Right ventricle myocardium superior (tissue), 1 donor: ENCODE results near the gene DNAJC7. TPM values are rescaled to one million over a fixed set of nuclear protein-coding genes. Genes with fewer than 3 reads are reported as not detected.

Experiments used
- ATAC-seq: fragments of 200-7000 bp; cut with Tn5 transposase; one replicate; pipeline ENCODE4 v1.9.1; 2020; ENCODE audit warnings: mild to moderate bottlenecking; ENCODE audit not compliant: poor library complexity
- DNase-seq: peaks from one replicate; pipeline ENCODE4 v3.0.0-alpha.2; 2020
- intact Hi-C: fragments of 100-400 bp; cut with DNase I; formaldehyde crosslinking; loops from one replicate; pipeline ENCODE4 v1.11.2; 2022
- total RNA-seq: library from RNA; stranded (reverse); fragmentation: NEBNext Ultra II Directional; extraction: Animal tissue kit (Norgen Biotek cat#: 25700); gene quantifications from one replicate; pipeline ENCODE4 v1.2.1, GENCODE V29; 2021
- donor health status: DM: no; HTN: yes; CAD: no; lungs with severe emphysema.

The DNAJC7 gene
- total RNA-seq, 1 donor from 2014 or later = 81.2 TPM

- DNase-seq (no peak), ATAC-seq (no peak)
- intact Hi-C loops = no loop called here
Measured at GRCh38 chr17:41989702-41990419, 27.4 kb downstream of the DNAJC7 start.

- no peak for ATAC-seq
- DNase-seq = no peak
Measured at GRCh38 chr17:41988418-41988817, 28.8 kb downstream of the DNAJC7 start.

DNA sequence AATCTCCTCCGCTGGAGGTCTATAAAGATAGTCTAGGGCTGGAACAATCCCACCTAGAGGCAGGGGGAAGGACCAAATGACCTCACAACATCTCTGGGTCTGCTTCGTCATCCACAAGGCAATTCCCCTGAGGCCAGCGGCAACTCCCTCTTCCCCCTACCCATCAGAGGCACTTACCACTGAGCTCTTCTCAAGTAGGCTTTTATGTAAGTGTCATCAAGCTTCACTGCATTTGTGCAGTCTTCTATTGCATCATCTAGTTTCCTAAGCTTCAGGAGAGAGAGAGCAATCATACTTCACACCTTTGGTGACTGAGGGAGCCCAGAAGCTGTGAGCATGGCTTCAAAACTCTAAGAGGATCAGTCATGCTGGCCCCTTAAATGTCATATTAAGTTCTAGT is 29.6 kb downstream of the DNAJC7 start:
- ATAC-seq = no peak
- no peak for DNase-seq
- intact Hi-C loops = no loop called here

More at GRCh38 chr17:41988418-41988817, 28.8 kb downstream of the DNAJC7 start:
- intact Hi-C loops = no loop called here

GRCh38 chr17:41986634-41987033 is 30.6 kb downstream of the DNAJC7 start:
- ATAC-seq = no peak
- intact Hi-C loops = no loop called here
- DNase-seq = no peak

- DNase-seq (no peak), ATAC-seq (no peak)
Measured at GRCh38 chr17:41985919-41986318, 31.3 kb downstream of the DNAJC7 start.

GRCh38 chr17:41984454-41984853 is 32.8 kb downstream of the DNAJC7 start:
- no peak for ATAC-seq
- intact Hi-C loops = no loop called here
- no peak for DNase-seq

More at GRCh38 chr17:41985919-41986318, 31.3 kb downstream of the DNAJC7 start:
- intact Hi-C loops = no loop called here

DNA sequence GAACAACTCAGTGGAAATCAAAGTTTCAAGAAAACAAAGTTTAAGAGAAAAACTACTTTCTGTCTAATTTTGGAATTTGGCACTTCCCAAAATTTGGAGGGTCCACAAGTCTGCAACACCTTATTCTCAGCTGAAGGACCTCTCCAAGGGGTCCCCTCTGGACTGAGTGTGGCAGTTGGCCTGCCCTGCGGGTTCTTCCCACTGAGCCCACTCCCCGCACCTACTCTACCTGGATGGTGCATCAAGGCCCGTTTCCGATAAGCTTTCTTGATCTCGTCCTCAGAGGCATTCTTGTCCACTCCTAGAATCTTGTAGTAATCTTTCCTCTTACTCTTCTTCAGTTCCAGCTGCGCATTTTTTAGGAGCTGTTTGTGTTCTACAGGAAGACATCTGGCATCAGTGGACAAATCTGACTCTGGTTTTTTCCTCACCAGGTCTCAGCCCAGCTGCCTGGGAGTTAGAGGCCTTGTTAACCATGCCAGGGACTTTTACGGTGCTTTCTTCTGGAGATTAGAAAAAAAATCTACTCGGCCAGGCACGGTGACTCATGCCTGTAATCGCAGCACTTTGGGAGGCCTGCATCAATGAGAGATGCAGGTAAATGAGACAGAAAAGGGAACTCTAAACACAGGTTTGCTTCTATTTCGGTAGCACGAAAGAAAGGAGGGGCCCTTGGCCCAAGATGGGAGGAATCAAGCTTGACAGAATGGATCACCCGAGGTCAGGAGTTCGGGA is 35.0 kb downstream of the DNAJC7 start:
- ATAC-seq = no peak

DNA sequence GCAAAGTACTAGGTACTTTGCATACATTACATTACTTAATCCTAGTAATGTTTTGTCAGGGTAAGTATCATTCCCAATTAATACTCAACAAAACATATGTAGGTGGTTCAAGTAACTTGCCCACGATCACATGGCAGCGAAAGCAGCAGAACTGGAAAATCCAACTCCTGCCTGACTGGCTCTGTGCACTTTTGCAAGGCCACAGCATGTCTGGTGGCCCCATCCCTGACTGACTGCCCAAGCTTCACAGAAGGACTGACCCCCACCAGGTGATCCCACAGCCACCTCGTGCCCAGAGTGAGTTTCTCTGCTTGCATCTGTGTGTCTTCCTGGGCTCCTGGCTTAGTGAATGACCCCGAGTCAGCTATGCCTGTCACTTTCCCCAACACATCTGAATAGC is 39.2 kb downstream of the DNAJC7 start:
- no peak for ATAC-seq
- intact Hi-C loops = no loop called here
- DNase-seq = no peak

More for the DNA sequence above, 35.0 kb downstream of the DNAJC7 start:
- no peak for DNase-seq
- intact Hi-C loops = no loop called here

DNA sequence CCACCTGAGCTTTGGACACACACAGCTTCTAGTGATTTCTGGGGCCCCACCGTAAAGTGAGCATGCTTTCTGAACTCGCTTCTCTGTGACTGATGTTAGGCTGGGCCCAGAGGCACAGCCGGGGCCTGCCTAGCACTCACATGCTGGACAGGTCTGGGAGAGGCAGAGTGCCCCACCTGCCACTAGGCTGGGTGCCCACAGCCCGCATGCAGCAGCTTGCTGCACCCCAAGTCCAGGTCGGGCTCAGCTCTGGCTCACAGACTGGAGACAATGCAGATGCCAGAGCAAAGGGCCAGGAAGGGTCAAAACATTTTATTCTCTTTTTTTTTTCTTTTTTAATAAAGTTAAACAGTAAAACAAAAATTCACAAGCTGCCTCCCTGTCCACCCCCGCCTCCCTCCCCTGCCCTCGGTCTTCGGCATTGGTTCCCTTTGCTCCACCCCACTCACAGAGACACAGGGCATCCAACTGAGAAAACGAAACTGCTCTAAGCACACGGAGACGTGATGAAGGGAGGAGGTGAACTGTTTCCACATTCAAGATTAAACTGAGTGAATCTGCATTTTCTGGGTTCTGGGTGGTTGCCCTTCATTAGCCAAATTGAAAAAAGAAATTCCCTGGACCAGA is 41.0 kb downstream of the DNAJC7 start:
- DNase-seq (no peak), ATAC-seq (no peak)
- intact Hi-C loops = no loop called here

DNA sequence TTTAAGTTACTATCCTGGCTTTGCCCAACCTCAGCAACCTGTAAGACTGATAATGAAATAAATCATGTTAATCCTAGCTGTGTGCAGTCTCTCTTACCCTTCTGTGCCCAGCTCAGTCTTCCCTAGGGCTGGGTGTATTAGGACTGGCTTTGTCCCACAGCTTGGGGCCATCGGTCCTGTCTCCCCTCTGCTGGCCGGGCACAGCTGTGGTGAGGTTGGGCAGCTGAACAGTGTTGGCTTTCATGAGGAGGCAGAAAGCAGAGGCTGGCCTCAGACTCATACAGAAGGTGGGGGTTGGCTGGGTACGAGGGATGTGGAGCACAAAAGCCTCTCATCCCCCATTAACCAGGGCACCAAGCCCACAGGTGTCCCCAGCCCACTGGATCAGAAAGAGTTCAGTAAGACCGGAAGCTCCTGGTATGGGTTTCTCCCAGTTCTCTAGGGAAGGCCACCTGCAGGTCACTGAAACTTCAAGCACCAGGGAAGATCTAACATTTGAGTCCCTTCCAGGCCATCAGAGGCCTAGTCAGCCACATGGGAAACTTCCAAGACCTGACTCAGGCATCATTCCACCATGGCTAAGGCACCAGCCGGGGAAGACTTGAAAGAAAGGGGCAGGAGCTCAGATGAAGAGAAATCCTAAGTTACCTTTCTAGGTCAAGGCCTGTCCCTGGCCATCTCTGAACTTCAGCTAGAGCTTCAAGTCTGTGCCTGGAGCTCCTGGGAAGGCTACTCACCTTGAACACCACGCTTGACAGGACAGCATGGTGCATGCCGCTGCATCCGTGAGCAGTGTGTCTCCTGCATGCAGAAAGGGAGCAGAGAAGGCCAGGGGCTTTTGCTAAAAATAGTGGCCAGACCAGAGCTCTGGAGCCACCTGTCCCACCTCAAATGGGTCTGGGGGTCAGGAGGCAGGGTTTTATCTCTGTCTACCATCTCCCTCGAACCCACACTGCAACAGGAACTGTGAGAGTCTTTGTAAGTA is 41.8 kb downstream of the DNAJC7 start:
- ATAC-seq = no peak
- DNase-seq = no peak
- intact Hi-C loops = no loop called here

DNA sequence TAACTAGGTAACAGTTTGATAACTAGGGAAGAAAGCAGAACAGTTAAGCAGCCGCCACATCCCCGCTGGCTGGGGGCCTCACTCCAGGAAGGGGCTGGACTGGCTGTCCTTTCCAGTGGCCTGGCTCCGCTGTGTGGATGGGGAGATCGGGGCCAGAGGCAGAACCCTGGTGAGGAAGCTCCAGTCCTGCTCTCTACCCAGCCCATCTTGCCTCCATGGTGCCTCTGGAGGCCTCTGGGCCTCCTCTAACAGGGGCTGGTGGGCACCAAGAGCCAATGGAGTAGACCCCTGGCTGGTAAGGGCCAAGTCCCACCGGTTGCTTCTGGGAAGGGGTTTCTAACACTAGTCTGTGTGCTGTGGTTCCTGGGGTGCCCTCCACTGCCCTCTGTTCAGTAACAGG is 42.6 kb downstream of the DNAJC7 start:
- no peak for DNase-seq
- intact Hi-C loops = no loop called here
- ATAC-seq = no peak

DNA sequence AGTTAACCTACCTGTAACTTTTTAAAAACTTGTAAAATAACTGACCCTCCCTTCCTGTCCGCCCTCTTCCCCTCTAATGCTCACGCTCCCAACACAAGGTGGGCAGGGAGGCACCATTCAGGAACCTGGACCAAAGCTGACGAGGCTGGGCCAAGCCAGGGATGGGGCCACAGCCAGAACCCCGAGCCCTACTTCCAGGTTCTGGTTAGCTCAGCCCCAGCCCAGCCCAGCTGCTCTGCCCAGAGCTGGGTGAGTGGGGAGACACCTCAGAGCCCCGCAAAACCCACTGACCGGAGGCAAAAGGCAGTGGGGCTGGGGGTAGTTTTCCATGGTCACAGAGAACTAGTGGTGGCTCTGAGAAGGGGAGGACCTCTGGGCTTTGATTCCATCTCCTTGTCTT is 43.2 kb downstream of the DNAJC7 start:
- DNase-seq (no peak), ATAC-seq (no peak)
- intact Hi-C loops = no loop called here

DNA sequence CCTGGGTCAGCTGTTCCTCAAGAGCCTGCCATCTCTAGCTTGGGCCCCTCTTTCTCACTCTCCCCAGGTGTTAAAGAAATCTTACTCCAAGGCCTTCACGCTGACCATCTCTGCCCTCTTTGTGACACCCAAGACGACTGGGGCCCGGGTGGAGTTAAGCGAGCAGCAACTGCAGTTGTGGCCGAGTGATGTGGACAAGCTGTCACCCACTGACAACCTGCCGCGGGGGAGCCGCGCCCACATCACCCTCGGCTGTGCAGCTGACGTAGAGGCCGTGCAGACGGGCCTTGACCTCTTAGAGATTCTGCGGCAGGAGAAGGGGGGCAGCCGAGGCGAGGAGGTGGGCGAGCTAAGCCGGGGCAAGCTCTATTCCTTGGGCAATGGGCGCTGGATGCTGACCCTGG is 43.8 kb downstream of the DNAJC7 start:
- no peak for DNase-seq
- intact Hi-C loops = no loop called here
- no peak for ATAC-seq

GRCh38 chr17:41972571-41973407 is 44.5 kb downstream of the DNAJC7 start:
- ATAC-seq = peak; percentile 47
- peak; percentile 66 for DNase-seq
- intact Hi-C loops = no loop called here

DNA sequence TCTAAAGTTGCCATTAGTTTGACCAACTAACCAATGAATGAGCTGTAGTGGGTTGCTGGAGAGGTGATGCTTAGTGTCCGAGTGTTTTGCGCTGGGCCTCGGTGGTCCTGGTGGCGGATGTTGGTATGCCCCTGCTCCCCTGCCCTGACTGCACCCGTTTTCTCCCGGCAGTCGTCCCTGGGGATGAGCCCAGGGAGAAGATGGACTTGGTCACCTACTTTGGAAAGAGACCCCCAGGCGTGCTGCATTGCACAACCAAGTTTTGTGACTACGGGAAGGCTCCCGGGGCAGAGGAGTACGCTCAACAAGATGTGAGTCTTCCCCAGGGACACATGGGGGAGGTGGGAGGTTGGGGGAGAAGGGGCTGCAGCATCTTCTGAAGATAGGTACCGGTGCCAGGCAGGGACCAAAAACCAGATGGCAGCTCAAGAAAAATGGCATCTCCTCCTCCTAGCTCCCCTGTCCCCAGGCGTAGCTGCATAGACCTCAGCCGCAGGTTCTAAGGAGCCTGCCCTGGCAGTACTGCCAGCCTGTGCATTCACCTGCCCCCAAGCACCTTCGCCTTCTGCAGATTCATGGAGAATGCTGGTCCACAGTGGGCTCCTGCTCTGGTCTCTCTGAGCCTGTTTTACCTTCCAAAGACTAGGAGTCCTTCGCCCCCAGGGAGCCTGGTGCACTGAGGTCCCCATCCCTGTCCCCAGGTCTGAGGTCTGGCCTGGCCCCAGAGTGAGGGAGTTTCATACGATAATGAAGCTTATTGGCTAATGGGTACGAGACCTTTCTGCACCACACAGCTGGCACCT is 45.3 kb downstream of the DNAJC7 start:
- ATAC-seq = no peak
- DNase-seq = no peak
- intact Hi-C loops = no loop called here

DNA sequence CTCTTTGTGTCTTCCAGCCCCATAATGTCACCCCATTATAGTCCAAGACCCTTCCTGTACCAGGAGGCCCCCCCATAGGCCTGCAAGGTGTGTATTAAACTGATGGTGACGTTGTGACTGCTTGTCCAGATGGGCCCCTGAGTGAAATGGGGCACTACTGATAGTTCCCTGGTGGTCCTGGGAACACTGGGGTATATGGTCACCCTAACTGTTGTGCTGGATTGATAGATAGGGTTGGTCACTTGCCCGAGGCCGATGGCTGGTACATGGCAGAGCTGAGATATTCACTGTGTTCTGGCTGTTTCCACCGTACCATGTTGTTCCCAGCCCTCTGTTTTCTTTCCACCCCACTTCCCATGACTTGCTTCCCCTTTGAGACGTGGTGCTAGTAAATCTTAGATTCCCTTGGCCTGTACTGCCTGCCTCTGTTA is 46.3 kb downstream of the DNAJC7 start:
- intact Hi-C loops = no loop called here
- DNase-seq (no peak), ATAC-seq (no peak)

- no peak for ATAC-seq
- intact Hi-C loops = loop anchor here (5.0 kb wide), 2 partner anchors 49 to 149 kb away; partner anchors contain the start of gene DNAJC7
- no peak for DNase-seq
Measured at GRCh38 chr17:41968676-41969075, 48.6 kb downstream of the DNAJC7 start.
